HL-60 (cell line): Measurements from ENCODE around the gene FUT8.

Source experiments
- CTCF ChIP-seq: IDR thresholded peaks from one replicate; pipeline ENCODE4 v1.5.1; 2011; ENCODE audit warnings: low read length, control low read depth, inconsistent platforms; ENCODE audit not compliant: insufficient read depth
- GABPA ChIP-seq: IDR thresholded peaks from 2 replicates; pipeline ENCODE4 v1.6.1; 2012; ENCODE audit warnings: low read depth
- POLR2AphosphoS5 ChIP-seq: IDR thresholded peaks from 2 replicates; pipeline ENCODE4 v1.6.1; 2012; ENCODE audit warnings: low read depth
- REST ChIP-seq: IDR thresholded peaks from 2 replicates; pipeline ENCODE4 v1.6.1; 2012; ENCODE audit warnings: low read depth; ENCODE audit not compliant: insufficient replicate concordance
- SPI1 ChIP-seq: IDR thresholded peaks from 2 replicates; pipeline ENCODE4 v1.6.1; 2012; ENCODE audit warnings: low read depth, mild to moderate bottlenecking, borderline replicate concordance

- TF ChIP-seq CTCF (no peak), REST (no peak), POLR2AphosphoS5 (no peak), GABPA (no peak), SPI1 (no peak)
Measured at GRCh38 chr14:65373671-65374039, 38.9 kb upstream of the FUT8 start.
